Measurements from ENCODE around the gene SLC5A11. TPM values are rescaled to one million over a fixed set of nuclear protein-coding genes. Genes with fewer than 3 reads are reported as not detected.

SLC5A11 gene
- total and polyA plus RNA-seq, 2 of the 13 experiments (the other 11 are each of a cell fraction or from before 2014, with no cell fraction given), result 1.2 to 3.3 TPM

- TF ChIP-seq, protein P1, sequence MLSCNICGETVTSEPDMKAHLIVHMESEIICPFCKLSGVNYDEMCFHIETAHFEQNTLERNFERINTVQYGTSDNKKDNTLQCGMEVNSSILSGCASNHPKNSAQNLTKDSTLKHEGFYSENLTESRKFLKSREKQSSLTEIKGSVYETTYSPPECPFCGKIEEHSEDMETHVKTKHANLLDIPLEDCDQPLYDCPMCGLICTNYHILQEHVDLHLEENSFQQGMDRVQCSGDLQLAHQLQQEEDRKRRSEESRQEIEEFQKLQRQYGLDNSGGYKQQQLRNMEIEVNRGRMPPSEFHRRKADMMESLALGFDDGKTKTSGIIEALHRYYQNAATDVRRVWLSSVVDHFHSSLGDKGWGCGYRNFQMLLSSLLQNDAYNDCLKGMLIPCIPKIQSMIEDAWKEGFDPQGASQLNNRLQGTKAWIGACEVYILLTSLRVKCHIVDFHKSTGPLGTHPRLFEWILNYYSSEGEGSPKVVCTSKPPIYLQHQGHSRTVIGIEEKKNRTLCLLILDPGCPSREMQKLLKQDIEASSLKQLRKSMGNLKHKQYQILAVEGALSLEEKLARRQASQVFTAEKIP (CRISPR knock-in tag; IDR thresholded peaks at IDR 0.05; ENCODE audit: borderline replicate concordance), result no peak
- TF ChIP-seq SKI (IDR thresholded peaks at IDR 0.05; ENCODE audit: partially characterized antibody), result no peak
- no peak for TF ChIP-seq ZNF660 (CRISPR knock-in tag; IDR thresholded peaks at IDR 0.05; ENCODE audit: borderline replicate concordance, low read depth)
- TF ChIP-seq, protein P2, sequence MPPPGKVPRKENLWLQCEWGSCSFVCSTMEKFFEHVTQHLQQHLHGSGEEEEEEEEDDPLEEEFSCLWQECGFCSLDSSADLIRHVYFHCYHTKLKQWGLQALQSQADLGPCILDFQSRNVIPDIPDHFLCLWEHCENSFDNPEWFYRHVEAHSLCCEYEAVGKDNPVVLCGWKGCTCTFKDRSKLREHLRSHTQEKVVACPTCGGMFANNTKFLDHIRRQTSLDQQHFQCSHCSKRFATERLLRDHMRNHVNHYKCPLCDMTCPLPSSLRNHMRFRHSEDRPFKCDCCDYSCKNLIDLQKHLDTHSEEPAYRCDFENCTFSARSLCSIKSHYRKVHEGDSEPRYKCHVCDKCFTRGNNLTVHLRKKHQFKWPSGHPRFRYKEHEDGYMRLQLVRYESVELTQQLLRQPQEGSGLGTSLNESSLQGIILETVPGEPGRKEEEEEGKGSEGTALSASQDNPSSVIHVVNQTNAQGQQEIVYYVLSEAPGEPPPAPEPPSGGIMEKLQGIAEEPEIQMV (CRISPR knock-in tag; IDR thresholded peaks at IDR 0.05; ENCODE audit: low read depth), result no peak
- TF ChIP-seq SCMH1 (CRISPR knock-in tag; IDR thresholded peaks at IDR 0.05; ENCODE audit: borderline replicate concordance), result no peak
- TF ChIP-seq, protein P3, sequence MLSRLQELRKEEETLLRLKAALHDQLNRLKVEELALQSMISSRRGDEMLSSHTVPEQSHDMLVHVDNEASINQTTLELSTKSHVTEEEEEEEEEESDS (CRISPR knock-in tag; IDR thresholded peaks at IDR 0.05; ENCODE audit: borderline replicate concordance), result no peak
- TF ChIP-seq, protein P4, sequence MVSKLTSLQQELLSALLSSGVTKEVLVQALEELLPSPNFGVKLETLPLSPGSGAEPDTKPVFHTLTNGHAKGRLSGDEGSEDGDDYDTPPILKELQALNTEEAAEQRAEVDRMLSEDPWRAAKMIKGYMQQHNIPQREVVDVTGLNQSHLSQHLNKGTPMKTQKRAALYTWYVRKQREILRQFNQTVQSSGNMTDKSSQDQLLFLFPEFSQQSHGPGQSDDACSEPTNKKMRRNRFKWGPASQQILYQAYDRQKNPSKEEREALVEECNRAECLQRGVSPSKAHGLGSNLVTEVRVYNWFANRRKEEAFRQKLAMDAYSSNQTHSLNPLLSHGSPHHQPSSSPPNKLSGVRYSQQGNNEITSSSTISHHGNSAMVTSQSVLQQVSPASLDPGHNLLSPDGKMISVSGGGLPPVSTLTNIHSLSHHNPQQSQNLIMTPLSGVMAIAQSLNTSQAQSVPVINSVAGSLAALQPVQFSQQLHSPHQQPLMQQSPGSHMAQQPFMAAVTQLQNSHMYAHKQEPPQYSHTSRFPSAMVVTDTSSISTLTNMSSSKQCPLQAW (CRISPR knock-in tag; IDR thresholded peaks at IDR 0.05), result no peak
- TF ChIP-seq SIN3A (IDR thresholded peaks at IDR 0.05; ENCODE audit: borderline replicate concordance, low read depth, low read length), result no peak
- peak; percentile 38; the same call in 1 of the 2 replicates for TF ChIP-seq ELF3 (CRISPR knock-in tag; IDR thresholded peaks at IDR 0.05)
- TF ChIP-seq, protein P5, sequence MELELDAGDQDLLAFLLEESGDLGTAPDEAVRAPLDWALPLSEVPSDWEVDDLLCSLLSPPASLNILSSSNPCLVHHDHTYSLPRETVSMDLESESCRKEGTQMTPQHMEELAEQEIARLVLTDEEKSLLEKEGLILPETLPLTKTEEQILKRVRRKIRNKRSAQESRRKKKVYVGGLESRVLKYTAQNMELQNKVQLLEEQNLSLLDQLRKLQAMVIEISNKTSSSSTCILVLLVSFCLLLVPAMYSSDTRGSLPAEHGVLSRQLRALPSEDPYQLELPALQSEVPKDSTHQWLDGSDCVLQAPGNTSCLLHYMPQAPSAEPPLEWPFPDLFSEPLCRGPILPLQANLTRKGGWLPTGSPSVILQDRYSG (CRISPR knock-in tag; IDR thresholded peaks at IDR 0.05), result no peak
- no peak for TF ChIP-seq PAF1 (CRISPR knock-in tag; IDR thresholded peaks at IDR 0.05)
- TF ChIP-seq MXD4 (CRISPR knock-in tag; IDR thresholded peaks at IDR 0.05), result no peak
- no peak for TF ChIP-seq ATRX (CRISPR knock-in tag; IDR thresholded peaks at IDR 0.05; ENCODE audit: borderline replicate concordance)
- no peak for TF ChIP-seq ZNF546 (CRISPR knock-in tag; conservative IDR thresholded peaks at IDR 0.05)
- peak; percentile 27; the same call in 1 of the 2 replicates for TF ChIP-seq ZNF501 (CRISPR knock-in tag; IDR thresholded peaks at IDR 0.05)
- TF ChIP-seq BRCA1 (CRISPR knock-in tag; IDR thresholded peaks at IDR 0.05), result no peak
- peak; percentile 50 for TF ChIP-seq XRCC5 (optimal IDR thresholded peaks at IDR 0.05; ENCODE audit: low read length)
- no peak for TF ChIP-seq ZFYVE20 (CRISPR knock-in tag; IDR thresholded peaks at IDR 0.05; ENCODE audit: borderline replicate concordance, low read depth)
- no peak for TF ChIP-seq MED13 (CRISPR knock-in tag; IDR thresholded peaks at IDR 0.05)
- TF ChIP-seq RXRA (CRISPR knock-in tag; IDR thresholded peaks at IDR 0.05), result peak; percentile 71
- no peak for TF ChIP-seq ZSCAN22 (CRISPR knock-in tag; IDR thresholded peaks at IDR 0.05)
- no peak for TF ChIP-seq ZBTB7B (CRISPR knock-in tag; IDR thresholded peaks at IDR 0.05)
- peak; percentile 41; the same call in 1 of the 2 replicates for TF ChIP-seq ZNF274 (CRISPR knock-in tag; IDR thresholded peaks at IDR 0.05)
- TF ChIP-seq MIXL1 (CRISPR knock-in tag; IDR thresholded peaks at IDR 0.05), result no peak
- peak; percentile 55; the same call in 1 of the 2 replicates for TF ChIP-seq RXRB (CRISPR knock-in tag; IDR thresholded peaks at IDR 0.05; ENCODE audit: borderline replicate concordance)
Observed at GRCh38 chr16:24844101-24845030, 1.4 kb upstream of the SLC5A11 start (continued).

All from HepG2 (cell line).